Stimulated activated naive CD4-positive, alpha-beta T cell (primary cell): ENCODE data around the gene KCNMA1.
"Not testable (repeated sequence)": the region's sequence is repeated elsewhere in the genome, so short reads cannot be mapped to it uniquely, and the experiment has no call there.

Experiments
- DNase-seq, 6 experiments: peaks; one replicate each; lab custom pipeline; 2025; lab: John Stamatoyannopoulos, UW

Gene KCNMA1

DNA sequence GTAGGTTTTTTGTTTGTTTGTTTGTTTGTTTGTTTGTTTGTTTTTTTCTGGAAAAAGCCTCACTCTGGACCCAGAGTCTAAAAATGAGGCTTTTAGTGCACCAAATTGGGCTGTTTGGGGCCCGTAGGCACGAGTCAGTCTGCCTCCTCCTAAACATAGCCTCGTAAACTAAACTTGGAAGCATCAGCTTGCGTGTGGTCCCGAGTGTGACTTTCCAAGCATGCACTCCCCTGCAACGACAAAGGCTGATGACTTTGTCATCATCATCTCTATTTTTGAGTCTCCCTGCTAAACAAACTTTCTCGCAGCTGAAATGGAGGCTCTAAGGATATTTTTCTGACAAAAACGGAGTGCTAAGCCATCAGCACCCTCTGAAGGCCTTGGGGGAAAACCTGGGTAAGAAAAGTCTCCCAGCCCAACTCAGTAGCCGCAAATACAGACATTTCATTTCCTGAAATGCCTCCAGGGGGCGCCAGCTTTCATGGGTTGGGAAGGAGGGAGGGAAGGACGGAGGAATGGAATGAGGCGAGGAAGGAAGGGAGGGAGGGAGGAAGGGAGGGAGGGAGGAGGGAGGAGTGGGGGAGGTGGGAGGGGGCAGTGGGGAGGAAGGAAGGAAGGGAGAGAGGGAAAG, 245.9 kb downstream of the KCNMA1 start:
- no peak for DNase-seq

DNA sequence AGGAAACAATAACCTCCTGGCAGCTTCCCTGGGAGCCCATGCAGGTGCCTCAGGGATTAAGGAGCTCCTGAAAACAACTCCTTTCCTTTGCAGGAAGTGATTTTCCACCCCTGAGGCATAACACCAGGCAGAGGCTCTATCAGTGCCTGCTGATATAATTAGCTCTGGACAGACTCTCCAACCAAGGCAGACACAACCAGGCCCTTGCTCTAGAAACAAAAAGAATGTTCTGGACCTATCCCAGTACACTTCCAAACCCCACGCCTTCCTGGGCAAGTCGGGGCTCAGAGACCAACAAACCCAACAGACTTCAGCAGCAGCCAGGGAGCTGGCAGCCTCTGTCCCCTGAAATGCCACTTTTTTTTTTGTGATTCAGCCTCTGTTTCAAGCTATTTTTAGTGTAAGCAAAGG, 247.1 kb downstream of the KCNMA1 start:
- no peak for DNase-seq

DNA sequence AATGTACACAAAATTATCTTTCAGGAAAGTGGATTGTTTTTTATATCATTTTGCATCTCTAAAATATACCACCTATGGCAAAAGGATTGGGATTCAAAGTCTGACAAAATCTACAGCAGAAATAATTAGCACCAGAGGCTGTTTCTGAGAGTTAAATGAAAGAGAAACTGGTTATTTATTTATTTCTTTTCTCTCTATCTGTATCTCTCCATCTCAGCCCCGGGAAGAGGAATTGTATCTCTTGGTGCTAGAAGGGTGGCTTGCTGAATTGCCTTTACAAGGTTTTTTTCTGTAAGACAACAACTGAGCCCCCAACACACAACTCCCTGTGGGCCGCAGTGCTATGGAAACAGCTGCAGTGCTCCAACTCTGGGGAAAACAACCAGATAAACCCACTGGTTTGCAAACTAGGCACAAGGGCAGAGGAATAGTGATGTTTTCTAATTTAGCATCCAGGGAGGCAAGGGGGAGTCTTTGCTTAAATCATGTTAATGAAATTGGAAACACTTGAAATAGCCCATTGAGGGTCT, 249.0 kb downstream of the KCNMA1 start:
- no peak for DNase-seq

DNA sequence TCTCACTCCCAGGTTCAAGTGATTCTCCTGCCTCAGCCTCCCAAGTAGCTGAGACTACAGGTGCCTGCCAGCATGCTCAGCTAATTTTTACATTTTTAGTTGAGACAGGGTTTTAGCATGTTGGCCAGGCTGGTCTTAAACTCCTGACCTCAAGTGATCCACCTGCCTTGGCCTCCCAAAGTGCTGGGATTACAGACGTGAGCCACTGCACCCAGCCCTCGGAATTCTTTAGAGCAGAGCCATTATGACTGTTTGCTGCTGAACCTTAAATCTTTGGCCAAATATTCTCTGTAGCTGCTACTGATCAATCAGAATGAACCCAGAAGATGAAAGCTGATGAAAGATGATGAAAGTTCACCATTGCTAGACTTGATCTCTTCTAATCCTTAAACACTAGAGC, 249.9 kb downstream of the KCNMA1 start:
- DNase-seq: not testable (repeated sequence)

DNA sequence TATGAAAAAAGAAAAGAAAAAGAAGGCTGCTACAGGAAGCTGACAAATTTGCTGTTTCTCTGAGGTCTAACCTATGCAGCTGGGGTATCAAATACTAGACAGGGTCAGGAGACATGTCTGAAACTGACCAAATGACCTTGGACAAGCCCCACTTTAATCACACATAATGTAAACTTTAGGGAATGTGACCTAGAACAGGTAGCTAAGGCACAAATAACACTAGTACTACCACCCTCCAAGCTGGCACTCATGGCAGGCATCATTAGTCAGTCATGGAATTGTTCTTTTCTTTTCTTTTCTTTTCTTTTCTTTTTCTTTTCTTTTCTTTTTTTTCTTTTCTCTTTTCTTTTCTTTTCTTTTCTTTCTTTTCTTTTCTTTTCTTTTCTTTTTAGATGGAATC, 250.4 kb downstream of the KCNMA1 start:
- no peak for DNase-seq

DNA sequence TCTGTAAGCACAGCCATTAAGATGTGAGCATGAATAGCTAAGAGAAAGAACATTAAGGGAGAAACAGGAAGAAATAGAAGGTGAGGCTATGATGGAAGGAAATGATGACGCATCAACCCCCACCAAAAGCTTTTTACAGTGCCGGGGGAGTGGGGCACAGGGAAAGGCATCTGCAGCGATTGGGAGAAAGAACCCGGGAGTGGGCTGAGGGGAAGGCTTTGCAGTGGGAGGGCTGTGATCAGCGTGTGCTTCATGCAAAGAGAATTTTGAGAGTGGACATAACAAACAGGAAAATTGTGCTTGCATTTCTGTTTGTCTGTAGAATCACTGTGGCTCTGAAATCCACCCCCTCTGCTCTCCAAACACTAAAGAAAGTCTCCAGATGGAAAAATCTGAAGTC, 250.8 kb downstream of the KCNMA1 start:
- no peak for DNase-seq

DNA sequence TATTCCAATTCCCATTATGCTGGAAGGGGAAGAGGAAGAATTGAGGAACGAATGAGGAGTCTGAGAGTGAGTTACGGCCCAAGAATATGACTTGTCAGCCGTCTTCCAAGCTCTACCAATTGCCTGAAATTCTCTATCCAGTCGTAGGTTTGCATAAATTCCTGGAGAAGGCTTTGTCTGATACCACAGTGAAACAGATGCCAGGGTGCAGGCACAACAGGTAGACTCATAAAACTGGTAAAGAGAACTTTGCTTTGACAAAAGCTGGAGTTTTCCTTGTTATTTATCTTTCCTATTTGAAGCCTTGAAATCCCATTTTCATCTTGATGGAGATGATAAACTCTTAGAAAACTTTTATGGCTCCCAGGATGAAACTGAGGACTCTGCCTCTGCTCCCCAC, 251.2 kb downstream of the KCNMA1 start:
- no peak for DNase-seq

DNA sequence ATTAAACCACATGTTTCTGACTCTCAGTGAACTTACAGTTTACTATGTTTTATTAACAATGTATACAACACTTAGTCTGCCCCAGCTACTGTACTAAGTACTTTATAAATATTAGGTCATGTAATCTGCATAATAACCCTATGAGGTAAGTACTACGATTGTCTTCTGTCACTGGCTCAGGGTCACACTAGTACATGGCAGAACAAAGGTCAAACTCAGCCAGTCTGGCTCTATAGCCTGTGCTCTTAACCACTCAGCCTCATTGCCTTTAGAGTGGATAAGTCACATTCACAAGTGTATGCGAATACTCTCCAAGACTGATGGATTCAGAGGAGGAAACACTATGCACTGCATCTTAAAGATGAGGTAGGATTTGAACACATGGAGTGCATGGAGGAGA, 252.3 kb downstream of the KCNMA1 start:
- no peak for DNase-seq

DNA sequence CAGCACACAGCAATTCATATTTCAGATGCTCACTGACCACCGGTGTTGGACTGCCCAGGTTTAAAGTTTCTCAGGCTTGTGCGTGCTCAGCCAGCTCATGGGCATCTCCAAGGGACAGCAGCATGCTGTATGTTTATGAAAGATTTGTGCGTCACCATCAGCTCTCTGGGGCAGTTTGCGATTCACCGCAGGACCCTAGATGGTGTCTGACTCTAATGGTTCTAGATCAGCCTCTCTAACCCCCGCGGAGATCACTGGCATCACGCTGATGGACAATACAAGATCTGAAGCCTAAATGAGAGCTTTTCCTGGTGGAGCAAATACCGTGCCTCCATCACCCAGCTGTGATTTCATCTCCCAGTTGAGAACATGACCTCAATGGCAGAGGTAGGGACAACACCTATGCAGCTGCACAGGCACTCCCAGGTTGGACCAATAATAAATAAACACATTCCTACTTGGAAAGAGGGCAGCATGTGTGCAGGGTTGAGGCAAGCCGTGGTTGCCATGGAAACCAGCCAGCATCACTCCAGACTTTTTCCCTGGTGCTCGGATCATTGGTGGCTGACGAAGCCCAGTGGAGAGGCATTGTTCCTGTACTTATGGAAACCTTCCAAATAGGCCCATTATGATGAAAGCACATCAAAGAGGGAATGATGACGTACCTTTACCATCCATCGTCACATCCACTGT, 253.6 kb downstream of the KCNMA1 start:
- no peak for DNase-seq

DNA sequence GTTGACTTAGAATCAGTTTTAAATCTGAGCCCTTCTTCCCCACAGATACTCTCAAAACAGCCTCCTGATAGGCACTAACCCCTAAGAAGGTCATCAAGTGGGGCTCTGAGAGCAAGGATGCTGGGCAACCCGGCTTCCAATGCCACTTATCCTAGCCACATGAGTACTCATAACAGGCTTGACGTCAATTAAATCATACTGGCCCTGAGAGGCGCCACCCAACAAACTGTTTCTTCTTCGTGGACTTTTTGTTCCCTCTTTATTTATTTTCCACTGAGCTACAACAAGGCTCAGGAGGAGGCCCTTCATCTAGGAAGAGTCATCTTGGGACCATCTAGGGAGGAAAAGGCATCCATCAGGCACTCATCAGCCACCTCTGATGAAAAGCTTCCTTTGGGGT, 255.9 kb downstream of the KCNMA1 start:
- DNase-seq: no peak

DNA sequence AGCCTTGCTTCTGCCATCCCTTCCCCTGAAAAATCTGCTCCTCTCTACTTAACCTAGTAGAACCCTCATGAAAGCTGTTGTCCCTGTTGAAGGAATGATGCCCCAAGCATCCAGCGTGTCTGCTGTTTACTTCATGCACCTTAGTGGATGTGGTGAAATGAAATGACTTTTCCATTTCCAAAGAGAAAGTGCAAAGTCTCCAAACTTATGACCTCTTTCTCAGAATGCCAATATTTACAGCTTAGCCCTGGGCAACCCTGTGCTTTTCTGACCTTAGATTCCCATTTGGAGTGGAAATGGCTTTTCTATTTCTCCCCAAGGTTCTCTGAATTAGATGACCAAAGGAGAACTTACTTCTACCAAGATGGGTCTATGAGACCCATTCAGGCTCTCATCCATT, 256.9 kb downstream of the KCNMA1 start:
- DNase-seq: no peak

DNA sequence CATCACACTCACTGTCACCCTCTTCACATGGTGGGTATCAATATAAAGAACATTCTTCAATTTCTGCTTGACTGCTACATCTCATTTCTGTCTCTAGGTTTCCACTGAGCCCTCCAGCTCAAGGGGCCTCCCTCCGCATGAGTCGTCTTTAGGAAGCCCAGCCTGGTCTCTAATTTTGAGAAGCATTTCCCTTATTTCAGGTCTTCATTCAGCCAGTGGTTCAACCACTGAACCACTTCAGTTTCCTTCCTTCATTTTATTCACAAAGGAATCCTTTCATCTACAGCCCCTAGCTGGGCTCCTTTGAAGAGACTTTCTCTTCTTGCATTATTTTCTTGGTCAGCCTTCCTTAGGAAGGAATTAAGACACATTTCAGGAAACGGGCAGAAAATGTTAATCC, 257.4 kb downstream of the KCNMA1 start:
- DNase-seq: no peak

DNA sequence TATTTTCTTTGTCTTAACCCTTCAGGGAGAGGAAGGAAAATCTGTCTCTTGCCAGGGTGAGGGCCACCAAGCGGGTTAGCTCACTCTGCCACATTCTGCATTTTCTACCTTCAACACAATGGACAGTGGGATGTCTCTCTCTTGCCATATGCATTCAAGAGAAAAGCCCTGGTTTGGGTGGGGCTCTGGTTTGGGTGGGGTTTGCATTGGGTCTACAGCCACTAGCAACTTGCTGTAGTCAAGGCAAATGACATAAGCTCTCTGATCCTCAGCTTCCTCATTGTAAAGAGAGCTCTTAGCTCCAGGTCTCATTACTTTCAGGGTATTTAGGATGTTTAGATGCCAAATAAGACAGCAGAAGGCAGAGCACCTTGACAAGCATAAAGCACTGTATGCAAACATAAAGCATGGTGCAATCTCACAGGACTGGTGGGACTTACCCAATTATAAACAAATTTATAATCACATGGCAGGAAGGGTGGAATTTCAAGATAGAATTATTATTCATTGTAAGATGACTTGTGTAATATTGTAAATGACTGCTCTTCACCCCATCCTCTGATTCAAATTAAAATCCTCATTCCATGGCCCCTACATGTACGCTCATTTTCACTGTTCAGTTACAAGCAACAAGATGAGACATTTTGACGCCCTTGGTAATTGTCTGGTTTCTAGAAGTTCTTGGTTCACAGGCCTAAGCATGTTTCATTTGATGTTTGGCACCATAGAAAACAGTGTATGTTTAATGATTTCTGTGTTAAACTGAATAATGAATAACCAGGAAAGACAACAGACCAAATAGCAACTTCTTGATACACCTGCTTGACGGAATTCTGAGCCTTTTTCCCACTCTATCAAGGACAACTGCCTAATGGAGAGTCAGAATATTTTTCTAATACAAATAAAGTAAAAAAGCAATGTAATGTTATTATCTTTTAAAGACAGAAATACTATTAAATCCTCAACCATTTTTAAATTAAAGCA, 258.9 kb downstream of the KCNMA1 start:
- DNase-seq: no peak

DNA sequence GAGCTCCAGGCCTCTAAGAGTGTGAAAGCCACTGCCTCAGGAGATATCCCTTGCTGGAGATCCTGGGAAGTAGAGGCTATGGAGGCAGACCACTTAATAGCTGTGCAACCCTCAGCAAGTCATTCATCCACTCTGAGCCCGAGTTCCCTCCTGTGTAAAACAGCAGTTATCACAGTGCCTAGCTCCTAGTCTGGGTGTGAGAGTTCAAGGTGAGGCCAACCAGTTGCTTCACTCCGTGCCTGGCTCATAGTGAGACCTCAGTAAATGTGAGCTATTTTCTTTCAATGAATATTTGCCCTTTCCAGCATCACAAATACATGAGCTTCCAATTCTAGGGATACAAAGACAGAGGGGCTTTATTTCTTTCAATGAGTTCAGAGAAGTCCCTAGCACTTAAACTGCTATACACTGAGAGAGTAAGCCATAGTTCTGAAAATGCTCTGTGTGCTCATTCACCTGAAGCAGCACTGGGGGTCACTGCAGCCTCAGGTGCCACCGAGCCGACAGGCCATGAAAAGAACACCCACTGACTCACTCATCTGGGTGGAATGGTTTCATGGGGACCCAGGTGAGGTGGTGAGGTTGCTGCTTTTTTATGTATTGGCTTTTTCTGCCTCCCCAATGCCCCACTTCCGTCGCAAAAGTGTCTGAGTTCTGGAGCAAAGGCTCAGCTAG, 259.8 kb downstream of the KCNMA1 start:
- no peak for DNase-seq

DNA sequence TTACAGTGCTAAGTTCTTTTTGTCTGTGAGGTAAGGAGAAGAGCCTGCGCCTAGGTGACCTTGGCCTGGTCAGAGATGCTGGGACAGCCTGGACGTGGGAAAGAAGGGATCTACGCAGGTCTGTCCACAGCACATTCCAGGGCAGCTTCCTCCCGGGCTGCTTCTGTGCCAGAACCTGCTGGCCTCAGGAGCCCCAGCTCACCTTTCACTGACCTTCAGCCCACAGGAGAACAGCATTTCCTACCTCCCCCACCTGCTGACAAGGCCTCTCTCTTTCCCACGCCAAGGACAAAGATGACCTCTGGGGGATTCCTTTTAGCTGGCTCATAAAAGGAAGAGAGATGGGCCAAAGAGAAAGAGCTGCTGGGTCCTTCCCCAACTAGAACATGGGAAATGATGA, 260.6 kb downstream of the KCNMA1 start:
- DNase-seq: no peak

DNA sequence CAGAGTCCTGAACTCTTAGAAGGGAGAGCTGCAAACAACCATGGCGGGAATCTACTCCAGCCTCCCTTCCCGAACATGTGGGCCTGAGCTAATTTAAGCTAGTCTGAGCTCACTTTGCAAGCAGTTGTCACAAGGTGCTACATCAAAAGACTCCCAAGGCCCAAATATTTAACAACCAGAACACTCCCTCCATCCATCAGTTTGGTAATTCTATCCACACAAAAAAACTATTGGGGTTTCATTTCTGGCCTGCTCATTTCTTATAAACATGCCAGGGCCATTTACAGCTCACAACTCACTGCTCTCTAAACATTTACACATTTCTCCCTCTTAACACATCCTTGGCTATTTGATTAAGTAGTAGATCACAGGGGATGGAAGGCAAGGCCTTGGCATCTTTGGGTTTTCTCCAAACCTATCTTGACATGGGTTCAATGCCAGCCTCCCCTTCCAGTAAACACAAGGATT, 263.4 kb downstream of the KCNMA1 start:
- DNase-seq: no peak

DNA sequence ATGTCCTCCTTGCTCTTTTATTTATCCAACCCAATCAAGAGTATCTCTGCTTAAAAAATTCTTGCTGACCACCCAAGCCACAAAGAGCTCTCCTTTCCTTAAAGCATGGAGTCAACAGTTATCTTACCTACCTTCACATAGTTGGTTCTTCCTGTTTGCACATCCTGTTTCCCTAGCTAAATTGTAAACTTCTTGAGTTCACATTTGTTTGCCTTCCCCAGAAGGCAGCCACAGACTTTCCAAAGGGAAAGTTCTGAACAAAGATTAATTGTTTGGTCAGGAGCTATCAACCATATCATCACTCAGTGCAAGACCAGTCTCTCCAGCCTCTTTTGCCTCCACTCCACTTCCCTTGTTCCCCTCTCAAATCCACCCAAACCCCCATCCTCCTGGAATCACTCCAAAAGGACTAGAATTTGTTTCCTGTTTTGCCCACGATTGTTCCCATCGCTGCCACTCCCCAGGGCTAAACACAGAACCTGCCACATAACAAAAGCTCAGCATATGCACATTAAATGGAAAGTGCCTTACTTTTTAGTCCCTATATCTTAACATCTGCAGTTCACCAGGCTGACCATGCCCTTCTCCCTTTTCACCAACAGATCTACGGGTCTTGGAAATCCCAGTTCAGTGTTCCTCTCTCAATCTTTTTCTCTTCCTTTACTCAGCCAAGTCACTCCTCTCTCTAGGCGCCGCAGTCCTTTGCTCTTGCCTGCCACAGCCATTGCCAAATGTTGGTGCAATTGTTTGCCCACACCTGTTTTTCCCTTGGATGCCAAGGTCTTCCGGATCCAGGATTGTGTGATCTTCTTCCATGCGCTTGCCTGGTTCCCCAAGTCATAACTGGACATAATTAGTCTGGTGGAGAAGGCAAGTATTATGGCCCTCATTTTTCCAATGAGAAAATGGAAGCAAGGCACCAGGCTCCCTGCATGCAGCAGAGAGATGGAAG, 265.5 kb downstream of the KCNMA1 start:
- no peak for DNase-seq

DNA sequence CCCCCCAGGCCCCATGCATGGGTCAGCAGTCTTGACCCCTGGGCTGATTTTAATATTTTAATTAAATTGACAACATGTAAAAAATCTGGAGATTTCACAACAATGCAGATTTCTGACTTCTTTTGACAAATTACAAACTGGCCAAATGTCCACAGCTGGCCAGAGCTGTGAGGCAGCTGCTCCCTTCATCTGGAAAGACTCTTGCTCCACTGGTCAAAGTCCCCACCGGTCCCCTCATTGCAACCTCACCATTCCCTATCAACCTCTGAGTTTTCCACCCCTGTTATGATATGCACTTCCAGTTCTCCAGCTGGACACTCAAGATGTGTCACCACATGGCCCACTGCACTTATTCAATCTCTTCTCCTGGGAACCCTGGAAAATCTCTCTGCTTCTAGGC, 266.2 kb downstream of the KCNMA1 start:
- no peak for DNase-seq

DNA sequence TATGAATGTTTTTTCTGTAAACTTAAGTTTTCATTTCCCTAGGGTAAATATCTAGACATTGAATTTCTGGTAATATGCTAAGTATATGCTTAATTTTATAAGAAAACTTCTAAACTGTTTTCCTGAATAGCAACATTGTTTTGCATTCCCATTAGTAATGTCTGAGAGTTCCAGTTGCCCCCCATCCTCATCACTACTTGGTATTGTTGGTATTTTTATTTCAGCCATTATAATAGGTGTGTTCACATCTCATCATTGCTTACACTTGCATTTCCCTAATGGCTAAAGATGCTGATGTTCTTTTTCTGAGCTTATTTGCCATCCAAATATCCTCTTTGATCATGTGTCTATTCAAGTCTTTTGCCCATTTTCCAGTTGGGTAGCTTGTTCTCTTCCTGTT, 269.6 kb downstream of the KCNMA1 start:
- no peak for DNase-seq

DNA sequence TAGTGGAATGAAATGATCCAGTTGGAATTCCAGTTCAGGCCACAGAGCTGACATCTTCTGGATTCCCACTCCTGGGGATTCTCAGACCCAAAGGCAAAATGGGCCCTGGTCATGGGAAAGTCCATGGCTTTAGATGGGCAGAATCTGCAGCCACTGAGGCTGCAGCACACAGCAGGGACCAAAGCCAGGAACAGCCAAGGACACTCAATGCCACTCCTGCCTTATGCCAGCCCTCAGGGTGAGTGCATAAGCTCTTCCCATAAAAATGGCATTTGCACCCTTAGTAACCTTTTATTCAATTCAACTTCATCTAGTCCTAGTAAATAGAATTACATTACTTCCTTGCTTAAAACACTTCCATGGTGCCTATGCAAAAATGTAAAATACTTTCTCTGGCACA, 274.4 kb downstream of the KCNMA1 start:
- no peak for DNase-seq

DNA sequence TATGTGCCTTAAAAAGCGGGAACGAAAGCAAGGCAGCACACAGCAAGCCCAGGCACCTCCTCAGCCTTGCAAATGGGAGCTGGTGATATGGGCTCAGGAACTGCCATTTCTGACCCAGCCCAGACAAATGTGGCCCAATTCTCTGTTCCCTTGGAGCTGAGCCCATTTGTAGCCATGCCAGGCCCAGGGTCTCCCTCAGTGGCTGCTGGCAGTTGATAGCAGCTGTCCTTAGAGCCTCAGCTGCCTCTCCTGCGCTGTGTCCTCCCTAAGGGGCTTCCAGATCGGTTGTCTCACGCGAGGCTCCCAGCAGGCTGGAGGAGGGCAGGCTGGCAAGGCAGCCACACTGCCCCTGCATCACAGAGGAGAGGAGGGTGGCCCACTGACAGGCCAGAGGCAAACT, 275.8 kb downstream of the KCNMA1 start:
- DNase-seq: no peak
